ENCODE measurements around the gene SPATA22. TPM values are rescaled to one million over a fixed set of nuclear protein-coding genes. Genes with fewer than 3 reads are reported as not detected.

The SPATA22 gene
- total RNA-seq, 1 donor from 2014 or later, result not detected

GRCh38 chr17:3497101-3497500 lies 25.5 kb upstream of the SPATA22 start:
- H3K27ac Mint-ChIP-seq (ENCODE audit: unreplicated experiment), result no peak overlapping the region
- no peaks in the 10 kb centered on the region for H3K9me3 Mint-ChIP-seq (ENCODE audit: unreplicated experiment)
- no peak for DNase-seq (ENCODE audit: low spot score)
- no peaks in the 10 kb centered on the region for H3K27me3 Mint-ChIP-seq (ENCODE audit: unreplicated experiment)
- no peaks in the 10 kb centered on the region for H3K36me3 Mint-ChIP-seq (ENCODE audit: low read depth, unreplicated experiment)
- TF ChIP-seq, protein P1, sequence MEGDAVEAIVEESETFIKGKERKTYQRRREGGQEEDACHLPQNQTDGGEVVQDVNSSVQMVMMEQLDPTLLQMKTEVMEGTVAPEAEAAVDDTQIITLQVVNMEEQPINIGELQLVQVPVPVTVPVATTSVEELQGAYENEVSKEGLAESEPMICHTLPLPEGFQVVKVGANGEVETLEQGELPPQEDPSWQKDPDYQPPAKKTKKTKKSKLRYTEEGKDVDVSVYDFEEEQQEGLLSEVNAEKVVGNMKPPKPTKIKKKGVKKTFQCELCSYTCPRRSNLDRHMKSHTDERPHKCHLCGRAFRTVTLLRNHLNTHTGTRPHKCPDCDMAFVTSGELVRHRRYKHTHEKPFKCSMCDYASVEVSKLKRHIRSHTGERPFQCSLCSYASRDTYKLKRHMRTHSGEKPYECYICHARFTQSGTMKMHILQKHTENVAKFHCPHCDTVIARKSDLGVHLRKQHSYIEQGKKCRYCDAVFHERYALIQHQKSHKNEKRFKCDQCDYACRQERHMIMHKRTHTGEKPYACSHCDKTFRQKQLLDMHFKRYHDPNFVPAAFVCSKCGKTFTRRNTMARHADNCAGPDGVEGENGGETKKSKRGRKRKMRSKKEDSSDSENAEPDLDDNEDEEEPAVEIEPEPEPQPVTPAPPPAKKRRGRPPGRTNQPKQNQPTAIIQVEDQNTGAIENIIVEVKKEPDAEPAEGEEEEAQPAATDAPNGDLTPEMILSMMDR (IDR thresholded peaks at IDR 0.05; ENCODE audit: unreplicated experiment), result no peak
- H3K4me1 Mint-ChIP-seq (ENCODE audit: unreplicated experiment), result no peaks in the 10 kb centered on the region
- H3K4me3 Mint-ChIP-seq (ENCODE audit: unreplicated experiment), result no peak overlapping the region

GRCh38 chr17:3485481-3486068 lies 14.0 kb upstream of the SPATA22 start:
- Mint-ChIP-seq H3K36me3 (ENCODE audit: low read depth, unreplicated experiment) (no peaks in the 10 kb centered on the region), H3K27me3 (ENCODE audit: unreplicated experiment) (peaks cover 2% of the 10 kb centered on the region), H3K4me3 (ENCODE audit: unreplicated experiment) (no peak overlapping the region), H3K27ac (ENCODE audit: unreplicated experiment) (no peak overlapping the region), H3K9me3 (ENCODE audit: unreplicated experiment) (no peaks in the 10 kb centered on the region), H3K4me1 (ENCODE audit: unreplicated experiment) (no peaks in the 10 kb centered on the region)
- TF ChIP-seq, protein P1 (IDR thresholded peaks at IDR 0.05; ENCODE audit: unreplicated experiment), result no peak
- no peak for DNase-seq (ENCODE audit: low spot score)

DNA sequence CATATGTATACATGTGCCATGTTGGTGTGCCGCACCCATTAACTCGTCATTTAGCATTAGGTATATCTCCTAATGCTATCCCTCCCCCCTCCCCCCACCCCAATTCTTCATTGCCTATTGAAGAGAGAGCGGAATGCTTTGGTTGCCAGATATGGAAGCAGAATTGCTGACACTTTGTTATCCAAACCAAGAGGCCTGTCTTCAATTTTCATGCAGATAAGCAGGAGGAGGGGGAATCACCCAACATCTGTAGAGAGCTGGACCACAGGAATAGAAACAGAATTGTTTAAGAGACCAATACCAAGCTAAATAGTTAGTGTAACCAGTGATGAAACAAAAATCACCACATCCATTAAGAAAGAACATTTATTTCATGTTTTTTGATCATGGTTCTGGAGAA lies 11.2 kb upstream of the SPATA22 start:
- Mint-ChIP-seq H3K27ac (ENCODE audit: unreplicated experiment) (no peak overlapping the region), H3K27me3 (ENCODE audit: unreplicated experiment) (no peaks in the 10 kb centered on the region), H3K9me3 (ENCODE audit: unreplicated experiment) (no peaks in the 10 kb centered on the region), H3K4me1 (ENCODE audit: unreplicated experiment) (no peaks in the 10 kb centered on the region), H3K36me3 (ENCODE audit: low read depth, unreplicated experiment) (no peaks in the 10 kb centered on the region), H3K4me3 (ENCODE audit: unreplicated experiment) (no peak overlapping the region)
- TF ChIP-seq, protein P1 (IDR thresholded peaks at IDR 0.05; ENCODE audit: unreplicated experiment), result no peak
- DNase-seq (ENCODE audit: low spot score), result no peak

- no peaks in the 10 kb centered on the region for H3K27me3 Mint-ChIP-seq (ENCODE audit: unreplicated experiment)
- no peaks in the 10 kb centered on the region for H3K9me3 Mint-ChIP-seq (ENCODE audit: unreplicated experiment)
- TF ChIP-seq, protein P1 (IDR thresholded peaks at IDR 0.05; ENCODE audit: unreplicated experiment), result no peak
- no peaks in the 10 kb centered on the region for H3K36me3 Mint-ChIP-seq (ENCODE audit: low read depth, unreplicated experiment)
- no peaks in the 10 kb centered on the region for H3K4me1 Mint-ChIP-seq (ENCODE audit: unreplicated experiment)
- DNase-seq (ENCODE audit: low spot score), result no peak
- H3K27ac Mint-ChIP-seq (ENCODE audit: unreplicated experiment), result no peak overlapping the region
- no peak overlapping the region for H3K4me3 Mint-ChIP-seq (ENCODE audit: unreplicated experiment)
These were observed 8.4 kb upstream of the SPATA22 start for GRCh38 chr17:3479988-3480387.

GRCh38 chr17:3475812-3476610 lies 4.4 kb upstream of the SPATA22 start, which contains the start of gene ASPA:
TSS of gene ASPA (plus strand) at chr17:3475997. CDS start at chr17:3476160, 163 bp downstream.
- no peak within 1 kb of the TSS for H3K4me3 Mint-ChIP-seq (ENCODE audit: unreplicated experiment)
- H3K4me1 Mint-ChIP-seq (ENCODE audit: unreplicated experiment), result no peaks in the 10 kb centered on the region
- H3K9me3 Mint-ChIP-seq (ENCODE audit: unreplicated experiment), result no peaks in the 10 kb centered on the region
- no peaks in the 10 kb centered on the region for H3K36me3 Mint-ChIP-seq (ENCODE audit: low read depth, unreplicated experiment)
- no peaks in the 10 kb centered on the region for H3K27me3 Mint-ChIP-seq (ENCODE audit: unreplicated experiment)
- no peak for DNase-seq (ENCODE audit: low spot score)
- no peak within 1 kb of the TSS for H3K27ac Mint-ChIP-seq (ENCODE audit: unreplicated experiment)
- TF ChIP-seq, protein P1 (IDR thresholded peaks at IDR 0.05; ENCODE audit: unreplicated experiment), result no peak

All from endothelial cell (in vitro differentiated cells).